Vagina (tissue), 2 donors: ENCODE measurements around the gene CSNK2B. TPM values are rescaled to one million over a fixed set of nuclear protein-coding genes. Genes with fewer than 3 reads are reported as not detected.
A peak's percentile ranks its signal among the peaks of the same experiment; 100 is the strongest.

ENCODE experiments used
- DNase-seq, 2 donors: peaks; one replicate each; pipeline ENCODE4 v3.0.0-alpha.2; 2017; ENCODE audit errors: extremely low spot score in 2 of 2
- H3K27ac ChIP-seq: fragments of 200-600 bp; sonication (generic); one replicate; pipeline ENCODE4 v1.5.1; 2019
- H3K27me3 ChIP-seq: fragments of 200-600 bp; sonication (generic); one replicate; pipeline ENCODE4 v1.5.1; 2019
- H3K36me3 ChIP-seq, 2 donors: fragments of 200-600 bp; sonication (generic); one replicate each; pipeline ENCODE4 v1.5.1; 2017 to 2019
- H3K4me1 ChIP-seq: fragments of 200-600 bp; sonication (generic); one replicate; pipeline ENCODE4 v1.5.1; 2019
- H3K4me3 ChIP-seq, 2 donors: fragments of 200-600 bp; sonication (generic); 1 replicate in 1 of 2; 2 replicates in 1 of 2; pipeline ENCODE4 v1.5.1; 2016 to 2019
- H3K9me3 ChIP-seq: fragments of 200-600 bp; sonication (generic); one replicate; pipeline ENCODE4 v1.5.1; 2019
- POLR2A ChIP-seq, 2 donors: fragments of 450-650 bp; IDR thresholded peaks; one replicate each; pipeline ENCODE4 v1.6.1; 2017; ENCODE audit warnings: antibody characterized with exemption in 2 of 2, mild to moderate bottlenecking in 2 of 2, moderate library complexity in 2 of 2
- POLR2AphosphoS5 ChIP-seq, 2 donors: sonication (generic); formaldehyde crosslinking; IDR thresholded peaks; one replicate each; pipeline ENCODE4 v1.9.0; 2017; ENCODE audit warnings: antibody characterized with exemption in 2 of 2, mild to moderate bottlenecking in 2 of 2, low read depth in 1 of 2; ENCODE audit not compliant: insufficient read depth in 1 of 2
- intact Hi-C: fragments of 100-400 bp; cut with DNase I; formaldehyde crosslinking; loops from one replicate; pipeline ENCODE4 v1.15.1; 2023
- total RNA-seq: library from RNA; depleted of rRNA; stranded (reverse); fragments of >200 nt; gene quantifications from one replicate; pipeline ENCODE4 v1.2.3, GENCODE V29; 2016
- TF ChIP-seq, protein P1 (sequence below), 3 experiments: fragments of 450-650 bp in 2 of 3; fragments of 200-600 bp in 1 of 3; sonication (generic) in 1 of 3; IDR thresholded peaks; one replicate each; pipeline ENCODE4 v1.5.1; 2017 to 2019; ENCODE audit warnings: antibody characterized with exemption in 3 of 3, mild to moderate bottlenecking in 2 of 3, moderate library complexity in 2 of 3

CSNK2B gene
- total RNA-seq, 1 donor from 2014 or later: 219 TPM

GRCh38 chr6:31621320-31621939, 44.5 kb upstream of the CSNK2B start:
- intact Hi-C loops: no loop called here
- no peak for DNase-seq
- Histone ChIP-seq H3K36me3 (peaks cover 0 to 33% of the 10 kb centered on the region in 2 donors), H3K9me3 (no peaks in the 10 kb centered on the region), H3K27me3 (no peaks in the 10 kb centered on the region), H3K27ac (peak overlapping the region; percentile 95), H3K4me1 (peaks cover 18% of the 10 kb centered on the region), H3K4me3 (peak overlapping the region; percentile 55 to 59)
- TF ChIP-seq POLR2A (IDR thresholded peaks at IDR 0.05) (no peak), POLR2AphosphoS5 (IDR thresholded peaks at IDR 0.05; ENCODE audit: insufficient read depth in 1 of 2, low read depth in 1 of 2) (no peak)
- TF ChIP-seq, protein P1, sequence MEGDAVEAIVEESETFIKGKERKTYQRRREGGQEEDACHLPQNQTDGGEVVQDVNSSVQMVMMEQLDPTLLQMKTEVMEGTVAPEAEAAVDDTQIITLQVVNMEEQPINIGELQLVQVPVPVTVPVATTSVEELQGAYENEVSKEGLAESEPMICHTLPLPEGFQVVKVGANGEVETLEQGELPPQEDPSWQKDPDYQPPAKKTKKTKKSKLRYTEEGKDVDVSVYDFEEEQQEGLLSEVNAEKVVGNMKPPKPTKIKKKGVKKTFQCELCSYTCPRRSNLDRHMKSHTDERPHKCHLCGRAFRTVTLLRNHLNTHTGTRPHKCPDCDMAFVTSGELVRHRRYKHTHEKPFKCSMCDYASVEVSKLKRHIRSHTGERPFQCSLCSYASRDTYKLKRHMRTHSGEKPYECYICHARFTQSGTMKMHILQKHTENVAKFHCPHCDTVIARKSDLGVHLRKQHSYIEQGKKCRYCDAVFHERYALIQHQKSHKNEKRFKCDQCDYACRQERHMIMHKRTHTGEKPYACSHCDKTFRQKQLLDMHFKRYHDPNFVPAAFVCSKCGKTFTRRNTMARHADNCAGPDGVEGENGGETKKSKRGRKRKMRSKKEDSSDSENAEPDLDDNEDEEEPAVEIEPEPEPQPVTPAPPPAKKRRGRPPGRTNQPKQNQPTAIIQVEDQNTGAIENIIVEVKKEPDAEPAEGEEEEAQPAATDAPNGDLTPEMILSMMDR (IDR thresholded peaks at IDR 0.05): no peak

DNA sequence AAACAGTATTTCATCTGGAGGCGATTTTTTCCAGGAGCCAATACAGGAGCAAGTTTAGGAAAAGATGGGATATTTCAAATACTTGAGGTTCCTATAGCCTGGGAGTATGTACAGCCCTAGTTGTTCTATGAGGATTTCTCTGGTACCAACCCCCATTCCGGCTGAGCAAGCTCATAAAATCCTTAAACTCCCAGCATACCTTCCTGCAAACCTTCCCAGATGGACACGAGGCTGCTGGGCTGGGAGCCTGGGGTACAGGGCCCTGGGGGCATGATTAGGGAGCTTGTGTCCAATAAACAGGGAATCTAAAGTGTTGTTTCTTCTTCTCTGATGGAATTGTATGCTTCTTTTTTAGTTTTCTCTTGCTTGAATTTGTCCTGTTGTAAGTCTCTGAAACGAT, 43.9 kb upstream of the CSNK2B start:
- intact Hi-C loops: no loop called here
- Histone ChIP-seq H3K4me3 (peak overlapping the region; percentile 55 to 59), H3K36me3 (peaks cover 0 to 38% of the 10 kb centered on the region in 2 donors), H3K27me3 (no peaks in the 10 kb centered on the region), H3K9me3 (no peaks in the 10 kb centered on the region), H3K27ac (peak overlapping the region; percentile 95), H3K4me1 (peaks cover 18% of the 10 kb centered on the region)
- no peak for DNase-seq
- TF ChIP-seq, protein P1 (IDR thresholded peaks at IDR 0.05): no peak
- TF ChIP-seq POLR2A (IDR thresholded peaks at IDR 0.05) (no peak), POLR2AphosphoS5 (IDR thresholded peaks at IDR 0.05; ENCODE audit: insufficient read depth in 1 of 2, low read depth in 1 of 2) (peak in 1 of 2 donors; percentile 43)

DNA sequence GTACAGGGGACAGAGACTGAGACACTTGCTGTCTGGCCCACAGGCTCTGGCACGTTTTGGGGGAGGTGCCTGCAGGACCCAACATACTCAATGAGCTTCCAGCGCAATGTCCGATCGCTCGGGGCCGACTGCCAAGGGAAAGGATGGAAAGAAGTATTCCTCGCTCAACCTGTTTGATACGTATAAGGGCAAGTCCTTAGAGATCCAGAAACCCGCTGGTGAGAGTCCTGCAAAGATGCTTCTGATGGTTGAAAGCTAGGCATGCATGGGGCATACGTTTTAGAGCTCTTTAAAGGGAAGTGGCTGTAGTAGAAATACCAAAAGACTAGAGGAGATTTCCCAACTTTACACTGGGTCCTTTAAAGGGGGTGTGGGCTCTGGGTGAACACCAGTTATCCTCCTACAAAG, 43.2 kb upstream of the CSNK2B start:
- peak in 1 of 2 donors; percentile 90 for DNase-seq
- no peaks in the 10 kb centered on the region for H3K9me3 ChIP-seq
- no peaks in the 10 kb centered on the region for H3K27me3 ChIP-seq
- H3K36me3 ChIP-seq: peaks cover 0 to 45% of the 10 kb centered on the region in 2 donors
- no peak for TF ChIP-seq POLR2A (IDR thresholded peaks at IDR 0.05)
- TF ChIP-seq, protein P1 (IDR thresholded peaks at IDR 0.05): no peak
- TF ChIP-seq POLR2AphosphoS5 (IDR thresholded peaks at IDR 0.05; ENCODE audit: insufficient read depth in 1 of 2, low read depth in 1 of 2): no peak
- peak overlapping the region; percentile 95 for H3K27ac ChIP-seq
- peak overlapping the region in 1 of 2 donors; percentile 59 for H3K4me3 ChIP-seq
- intact Hi-C loops: no loop called here
- peaks cover 18% of the 10 kb centered on the region for H3K4me1 ChIP-seq

DNA sequence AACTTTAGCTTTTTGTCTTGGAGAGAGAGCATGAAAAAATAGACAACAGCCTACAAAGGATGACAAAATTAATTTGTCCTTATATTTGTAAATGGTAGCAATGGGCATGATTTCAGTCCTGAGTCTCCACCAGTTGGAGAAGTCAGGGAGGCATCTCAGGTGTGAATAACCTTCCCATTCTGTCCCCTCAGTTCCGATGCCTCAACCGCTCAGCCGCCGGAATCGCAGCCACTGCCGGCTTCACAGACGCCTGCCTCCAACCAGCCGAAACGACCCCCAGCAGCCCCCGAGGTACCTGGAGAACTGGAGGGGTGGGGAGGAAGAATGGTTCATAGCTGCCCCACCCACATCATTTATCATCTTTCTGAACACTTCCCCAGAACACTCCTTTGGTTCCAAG, 41.8 kb upstream of the CSNK2B start:
- Histone ChIP-seq H3K9me3 (no peaks in the 10 kb centered on the region), H3K27ac (no peak overlapping the region), H3K4me1 (peaks cover 18% of the 10 kb centered on the region), H3K36me3 (peaks cover 0 to 59% of the 10 kb centered on the region in 2 donors), H3K4me3 (no peak overlapping the region), H3K27me3 (no peaks in the 10 kb centered on the region)
- intact Hi-C loops: no loop called here
- no peak for DNase-seq
- TF ChIP-seq, protein P1 (IDR thresholded peaks at IDR 0.05): no peak
- TF ChIP-seq POLR2A (IDR thresholded peaks at IDR 0.05) (no peak), POLR2AphosphoS5 (IDR thresholded peaks at IDR 0.05; ENCODE audit: insufficient read depth in 1 of 2, low read depth in 1 of 2) (no peak)

DNA sequence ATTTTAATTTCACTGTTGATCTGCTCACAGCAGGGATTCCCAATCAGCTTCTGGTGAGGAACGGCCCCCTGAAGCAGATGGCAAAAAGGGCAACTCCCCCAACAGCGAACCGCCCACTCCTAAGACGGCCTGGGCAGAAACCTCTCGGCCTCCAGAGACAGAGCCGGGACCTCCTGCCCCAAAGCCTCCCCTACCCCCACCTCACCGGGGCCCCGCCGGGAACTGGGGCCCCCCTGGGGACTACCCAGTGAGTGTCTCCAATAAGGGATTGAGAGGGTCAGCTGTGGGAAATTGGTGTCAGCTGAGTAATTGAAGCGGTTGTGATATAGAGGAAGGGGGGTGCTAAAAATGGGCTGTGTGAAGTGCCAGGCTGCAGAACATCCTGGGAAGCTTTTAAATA, 38.9 kb upstream of the CSNK2B start:
- peaks cover 11% of the 10 kb centered on the region for H3K4me1 ChIP-seq
- H3K4me3 ChIP-seq: no peak overlapping the region
- H3K9me3 ChIP-seq: no peaks in the 10 kb centered on the region
- DNase-seq: no peak
- intact Hi-C loops: no loop called here
- H3K27ac ChIP-seq: no peak overlapping the region
- H3K27me3 ChIP-seq: no peaks in the 10 kb centered on the region
- H3K36me3 ChIP-seq: peaks cover 0 to 85% of the 10 kb centered on the region in 2 donors
- TF ChIP-seq, protein P1 (IDR thresholded peaks at IDR 0.05): no peak
- TF ChIP-seq POLR2AphosphoS5 (IDR thresholded peaks at IDR 0.05; ENCODE audit: insufficient read depth in 1 of 2, low read depth in 1 of 2) (no peak), POLR2A (IDR thresholded peaks at IDR 0.05) (no peak)
